HG03025 (cell line): Measurements from ENCODE around the gene IGSF22.
A peak's percentile ranks its signal among the peaks of the same experiment; 100 is the strongest.

ENCODE experiments used
- ATAC-seq: cut with Tn5 transposase; IDR thresholded peaks from one replicate; pipeline ENCODE4 v1.9.1; 2021; ENCODE audit warnings: mild to moderate bottlenecking, moderate library complexity; ENCODE audit not compliant: unreplicated experiment, low FRiP score

Gene IGSF22

DNA sequence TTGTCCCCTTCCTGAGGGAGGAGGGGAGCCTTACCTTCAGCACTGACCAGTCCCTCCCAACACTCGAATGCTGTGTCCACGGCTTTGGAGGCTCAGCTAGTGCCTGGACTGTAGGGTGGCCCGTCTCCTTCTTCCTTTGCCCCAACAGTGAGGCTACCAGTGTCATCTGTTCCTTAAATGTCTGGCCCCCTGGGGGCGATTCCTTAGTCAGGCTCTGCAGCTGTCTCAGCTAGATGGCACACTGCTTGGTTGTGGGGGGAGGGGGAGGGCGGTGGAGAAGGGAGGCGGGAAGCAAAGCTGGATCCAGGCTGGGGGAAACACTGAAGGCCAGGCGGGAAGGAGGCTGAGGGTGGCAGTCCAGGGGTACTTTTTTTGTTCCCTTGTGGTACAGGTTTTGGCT is at the start of gene IGSF22:
IGSF22 (minus strand) TSS at position 149 of the 400 bp plus-strand sequence. CDS start 1,952 bp downstream, outside the sequence.
- ATAC-seq = no peak

DNA sequence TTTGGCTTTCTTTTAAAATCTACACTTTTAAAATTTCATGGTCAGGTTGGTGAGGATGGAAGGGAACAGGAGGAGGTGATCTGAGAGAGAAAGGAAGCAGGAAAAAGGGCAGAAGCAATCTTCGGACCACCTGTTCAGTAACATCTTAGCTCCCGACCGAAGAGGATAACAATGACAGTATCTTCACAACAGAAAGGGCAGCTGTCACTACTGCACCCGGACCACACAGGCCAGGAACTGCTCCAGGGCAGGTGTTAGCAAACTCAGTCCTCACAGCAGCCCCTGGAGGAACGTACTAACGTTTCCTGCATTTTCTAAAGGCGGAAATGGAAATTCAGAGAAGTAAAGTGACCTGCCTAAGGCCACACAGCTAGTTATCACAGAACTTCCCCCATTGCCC is 48.8 kb upstream of the IGSF22 start:
- ATAC-seq = no peak

GRCh38 chr11:18773681-18774080 is 47.7 kb upstream of the IGSF22 start:
- ATAC-seq = no peak

- no peak for ATAC-seq
Observed at GRCh38 chr11:18773104-18773503, 47.1 kb upstream of the IGSF22 start.

GRCh38 chr11:18772211-18772610 is 46.2 kb upstream of the IGSF22 start:
- ATAC-seq = no peak

- ATAC-seq = no peak
Observed at GRCh38 chr11:18771266-18772035, 45.5 kb upstream of the IGSF22 start.

- ATAC-seq = no peak
Observed at GRCh38 chr11:18770479-18771125, 44.6 kb upstream of the IGSF22 start.

DNA sequence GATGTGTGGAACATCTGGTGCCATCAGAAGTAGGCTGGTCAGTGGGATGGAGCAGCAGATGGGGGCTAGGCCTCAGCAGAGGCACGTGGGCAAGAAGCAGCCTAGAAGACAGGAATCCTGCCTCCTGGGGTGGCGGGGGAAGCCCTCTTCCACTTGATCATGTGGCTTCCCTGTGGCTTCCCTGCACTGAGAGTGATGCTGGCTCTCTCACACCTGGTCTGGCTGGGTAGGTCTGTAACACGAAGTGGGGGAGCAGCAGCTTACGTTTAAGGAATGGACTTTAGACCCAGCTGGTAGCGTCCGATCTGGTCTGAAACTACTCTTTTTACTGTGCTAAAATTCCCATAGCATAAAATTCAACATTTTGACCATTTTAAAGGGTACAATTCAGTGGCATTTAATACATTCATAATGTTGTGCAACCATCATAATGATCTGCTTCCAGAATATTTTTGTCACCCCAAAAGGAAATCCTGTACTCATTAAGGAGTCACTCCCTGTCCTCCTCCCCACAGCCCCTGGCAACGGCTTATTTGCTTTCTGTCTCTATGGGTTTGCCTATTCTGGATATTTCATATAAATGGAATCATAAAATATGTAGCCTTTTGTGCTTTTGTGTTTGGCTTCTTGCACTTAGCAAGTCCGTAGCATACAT is 43.9 kb upstream of the IGSF22 start:
- peak; percentile 35 for ATAC-seq

DNA sequence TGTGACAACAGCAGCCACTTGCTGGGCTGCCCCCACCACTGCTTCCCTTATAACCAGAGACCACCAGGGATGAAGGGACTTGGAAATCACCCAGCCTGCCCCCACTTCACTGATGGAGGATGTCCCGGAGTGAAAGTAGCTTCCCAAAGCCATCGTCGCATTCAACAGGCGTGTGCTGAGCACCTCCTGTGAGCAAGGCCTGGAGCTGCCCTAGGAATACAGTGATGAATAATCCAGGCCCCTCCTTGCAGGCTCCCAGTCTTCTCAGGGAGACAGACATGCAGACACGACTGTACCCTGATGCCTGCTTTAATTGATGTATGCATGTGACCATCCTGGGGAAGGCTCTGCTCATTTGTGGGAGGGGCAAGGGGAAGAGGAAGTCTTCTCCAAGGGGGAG is 43.0 kb upstream of the IGSF22 start:
- no peak for ATAC-seq

DNA sequence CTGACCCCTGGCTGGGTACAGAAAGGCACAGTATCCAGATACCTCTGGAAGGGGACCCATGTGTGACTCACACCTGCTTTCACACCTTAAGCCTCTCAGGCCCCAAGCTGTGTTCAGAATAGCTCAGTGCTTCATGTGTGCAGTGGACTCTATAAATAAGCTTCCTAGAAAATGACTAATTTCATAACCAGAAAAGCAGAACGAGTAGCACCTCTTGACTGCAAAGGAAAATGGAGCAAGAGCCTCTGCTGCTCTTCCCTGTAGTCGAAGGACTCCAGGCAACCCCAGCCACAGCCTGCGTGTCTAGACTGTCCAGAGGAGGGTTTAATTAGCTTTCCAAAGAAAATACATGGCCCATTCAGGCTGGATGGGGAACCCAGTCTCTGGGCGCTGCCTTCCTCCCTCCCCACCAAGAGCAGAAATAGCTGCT is 42.5 kb upstream of the IGSF22 start:
- ATAC-seq = peak; percentile 83

- no peak for ATAC-seq
Observed at GRCh38 chr11:18766015-18766414, 40.0 kb upstream of the IGSF22 start.

- no peak for ATAC-seq
Observed at GRCh38 chr11:18765554-18765953, 39.6 kb upstream of the IGSF22 start.

GRCh38 chr11:18761741-18762140 is 35.8 kb upstream of the IGSF22 start:
- no peak for ATAC-seq

- no peak for ATAC-seq
Observed at GRCh38 chr11:18761144-18761543, 35.2 kb upstream of the IGSF22 start.

GRCh38 chr11:18757811-18758210 is 31.8 kb upstream of the IGSF22 start:
- no peak for ATAC-seq

GRCh38 chr11:18756889-18757288 is 30.9 kb upstream of the IGSF22 start:
- ATAC-seq = no peak

- ATAC-seq = no peak
Observed at GRCh38 chr11:18754308-18754707, 28.3 kb upstream of the IGSF22 start.

DNA sequence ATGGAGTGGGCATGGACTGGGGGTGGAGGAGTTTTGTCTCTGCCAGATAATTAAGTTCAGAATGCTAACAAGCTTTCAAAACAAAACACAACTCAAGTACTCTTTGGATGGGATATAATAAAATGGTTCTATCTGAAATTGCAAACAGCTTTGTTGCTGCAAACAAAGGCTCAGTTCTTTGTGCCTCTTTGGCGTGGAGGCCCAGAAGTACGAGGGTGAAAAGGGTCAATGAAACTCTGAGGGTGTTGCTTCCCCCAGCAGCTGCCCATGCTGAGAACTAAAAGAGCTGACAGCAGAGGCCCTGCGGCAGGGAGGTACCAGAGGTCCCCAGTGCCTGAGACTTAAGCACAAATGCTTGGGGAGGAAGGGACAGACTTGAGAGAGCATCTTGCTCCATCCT is 26.5 kb upstream of the IGSF22 start:
- no peak for ATAC-seq

GRCh38 chr11:18750944-18751343 is 25.0 kb upstream of the IGSF22 start:
- no peak for ATAC-seq

DNA sequence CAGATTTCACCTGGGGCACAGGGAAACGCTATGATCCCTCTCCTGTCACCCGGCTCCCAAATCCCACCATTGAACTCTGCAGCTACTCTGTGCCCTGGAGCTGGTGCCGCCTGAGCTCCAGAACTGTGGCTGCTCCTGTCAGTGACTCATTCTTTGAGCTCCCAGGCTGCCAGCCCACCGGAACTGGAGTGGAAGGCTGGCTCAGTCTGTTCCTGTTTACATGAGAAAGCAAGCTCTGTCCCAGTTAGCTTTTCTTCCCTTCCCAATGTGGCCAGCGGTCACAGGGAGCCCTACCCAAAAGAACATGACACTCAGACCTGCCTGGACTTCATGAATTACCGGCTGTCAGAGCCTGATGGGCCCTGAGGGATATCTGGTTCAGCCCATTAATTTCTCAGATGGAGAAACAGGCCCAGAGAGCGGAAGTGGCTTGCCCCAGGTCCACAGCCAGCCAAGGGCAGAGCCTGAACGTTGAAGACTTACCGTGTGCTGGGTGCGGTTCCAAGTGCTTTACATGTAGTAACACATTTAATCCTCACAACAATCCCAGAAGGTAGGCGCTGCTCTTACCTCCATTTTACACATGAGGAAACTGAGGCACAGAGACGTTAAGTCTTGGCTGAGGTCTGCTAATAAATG is 23.8 kb upstream of the IGSF22 start:
- no peak for ATAC-seq

DNA sequence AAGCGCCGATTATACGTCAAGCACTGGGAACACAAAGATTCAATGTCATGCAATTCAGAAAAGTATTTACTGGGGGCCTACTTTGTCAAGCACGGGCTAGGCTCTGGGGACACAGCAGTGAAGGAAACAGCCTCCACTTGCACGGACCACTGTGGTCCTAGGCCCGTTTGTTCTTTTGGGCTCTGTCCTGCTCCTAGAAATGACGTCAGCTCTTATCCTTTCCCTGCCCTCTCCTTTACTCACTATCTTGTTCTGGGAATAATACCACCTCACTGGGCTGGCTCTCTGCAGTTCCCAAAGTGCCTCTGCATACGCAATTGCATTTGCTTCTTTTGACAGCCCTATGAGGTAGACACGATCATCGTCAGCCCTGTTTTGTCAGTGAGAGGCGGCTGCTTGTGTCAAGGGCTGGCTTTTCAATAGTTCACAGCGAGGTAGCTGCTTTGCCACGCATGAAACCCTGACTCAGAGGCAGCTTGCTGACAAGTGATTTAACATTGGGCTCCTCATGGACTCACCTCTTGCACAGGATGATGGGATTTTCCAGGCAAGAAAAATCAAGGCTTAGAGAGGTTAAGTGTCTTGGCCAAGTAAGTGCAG is 22.9 kb upstream of the IGSF22 start:
- no peak for ATAC-seq
